ENCODE results near the gene ARFRP1.

ARFRP1 gene

GRCh38 chr20:63695424-63696305 lies 12.1 kb downstream of the ARFRP1 start:
- DNase-seq (ENCODE audit: low read depth) = no peak
- no peak overlapping the region for H3K4me3 ChIP-seq (ENCODE audit: low read depth, low read length)

GRCh38 chr20:63694584-63695423 lies 13.0 kb downstream of the ARFRP1 start:
- no peak for DNase-seq (ENCODE audit: low read depth)
- no peak overlapping the region for H3K4me3 ChIP-seq (ENCODE audit: low read depth, low read length)

- DNase-seq (ENCODE audit: low read depth) = no peak
- H3K4me3 ChIP-seq (ENCODE audit: low read depth, low read length) = no peak overlapping the region
Measured at GRCh38 chr20:63693733-63694583, 13.8 kb downstream of the ARFRP1 start.

- H3K4me3 ChIP-seq (ENCODE audit: low read depth, low read length) = no peak overlapping the region
- DNase-seq (ENCODE audit: low read depth) = no peak
Measured at GRCh38 chr20:63693083-63693732, 14.6 kb downstream of the ARFRP1 start.

GRCh38 chr20:63692436-63693082 lies 15.2 kb downstream of the ARFRP1 start:
- no peak overlapping the region for H3K4me3 ChIP-seq (ENCODE audit: low read depth, low read length)

GRCh38 chr20:63691711-63692435 lies 15.9 kb downstream of the ARFRP1 start:
- DNase-seq (ENCODE audit: low read depth) = no peak
- H3K4me3 ChIP-seq (ENCODE audit: low read depth, low read length) = no peak overlapping the region

More at GRCh38 chr20:63692436-63693082, 15.2 kb downstream of the ARFRP1 start:
- no peak for DNase-seq (ENCODE audit: low read depth)

GRCh38 chr20:63690898-63691710 lies 16.7 kb downstream of the ARFRP1 start:
- no peak for DNase-seq (ENCODE audit: low read depth)
- no peak overlapping the region for H3K4me3 ChIP-seq (ENCODE audit: low read depth, low read length)

GRCh38 chr20:63690003-63690897 lies 17.5 kb downstream of the ARFRP1 start:
- H3K4me3 ChIP-seq (ENCODE audit: low read depth, low read length) = no peak overlapping the region
- no peak for DNase-seq (ENCODE audit: low read depth)

GRCh38 chr20:63689046-63690002 lies 18.5 kb downstream of the ARFRP1 start:
- no peak for DNase-seq (ENCODE audit: low read depth)

GRCh38 chr20:63688228-63689045 lies 19.3 kb downstream of the ARFRP1 start:
- no peak overlapping the region for H3K4me3 ChIP-seq (ENCODE audit: low read depth, low read length)
- no peak for DNase-seq (ENCODE audit: low read depth)

More at GRCh38 chr20:63689046-63690002, 18.5 kb downstream of the ARFRP1 start:
- H3K4me3 ChIP-seq (ENCODE audit: low read depth, low read length) = no peak overlapping the region

GRCh38 chr20:63687419-63688178 lies 20.2 kb downstream of the ARFRP1 start:
- H3K4me3 ChIP-seq (ENCODE audit: low read depth, low read length) = no peak overlapping the region

GRCh38 chr20:63686492-63687321 lies 21.1 kb downstream of the ARFRP1 start:
- no peak for DNase-seq (ENCODE audit: low read depth)
- no peak overlapping the region for H3K4me3 ChIP-seq (ENCODE audit: low read depth, low read length)

More at GRCh38 chr20:63687419-63688178, 20.2 kb downstream of the ARFRP1 start:
- DNase-seq (ENCODE audit: low read depth) = no peak

GRCh38 chr20:63686094-63686491 lies 21.7 kb downstream of the ARFRP1 start:
- no peak overlapping the region for H3K4me3 ChIP-seq (ENCODE audit: low read depth, low read length)
- no peak for DNase-seq (ENCODE audit: low read depth)
